Urinary bladder (tissue), 2 donors: ENCODE data around the gene RGN. TPM values are rescaled to one million over a fixed set of nuclear protein-coding genes. Genes with fewer than 3 reads are reported as not detected.

Source experiments
- polyA plus RNA-seq: library from polyadenylated mRNA; stranded (reverse); fragments of 200-250 nt; gene quantifications from one replicate; pipeline ENCODE4 v1.2.3, GENCODE V29; 2013
- small RNA-seq: library from RNA; depleted of rRNA; stranded (forward); fragments of <200 nt; gene quantifications from one replicate; pipeline ENCODE3, GENCODE V24; 2014
- total RNA-seq: library from RNA; depleted of rRNA; stranded (reverse); fragments of >200 nt; gene quantifications from one replicate; pipeline ENCODE4 v1.2.3, GENCODE V29; 2014
- donor health status: healthy.

The RGN gene
- total and polyA plus RNA-seq, 2 donors: 4.8 to 7.2 TPM

Small RNA genes within 50 kb of the gene (small RNA-seq; reads per million reads assigned to genes)
- gene RNU12-2P: 0.30 reads per million, percentile 9 among the genes with 10 or more reads in this experiment
- not detected for gene RNU6-1189P

Other genes with a start within 250 kb of the RGN start
- 32.9 TPM for gene RP2, start 241.4 kb upstream of the RGN start, total RNA-seq
- gene RP2, start 241.4 kb upstream of the RGN start, polyA plus RNA-seq: 7.5 TPM
- gene JADE3, start 166.0 kb upstream of the RGN start, total RNA-seq: 9.0 TPM
- gene JADE3, start 166.0 kb upstream of the RGN start, polyA plus RNA-seq: 5.8 TPM
- 47.5 TPM for gene NDUFB11, start 66.3 kb downstream of the RGN start, total RNA-seq
- gene NDUFB11, start 66.3 kb downstream of the RGN start, polyA plus RNA-seq: 73.6 TPM
- 22.4 TPM for gene RBM10, start 66.8 kb downstream of the RGN start, total RNA-seq
- 34.7 TPM for gene RBM10, start 66.8 kb downstream of the RGN start, polyA plus RNA-seq
- 61.0 TPM for gene UBA1, start 115.4 kb downstream of the RGN start, total RNA-seq
- 119 TPM for gene UBA1, start 115.4 kb downstream of the RGN start, polyA plus RNA-seq
- 49.1 TPM for gene CDK16, start 140.2 kb downstream of the RGN start, total RNA-seq
- gene CDK16, start 140.2 kb downstream of the RGN start, polyA plus RNA-seq: 56.8 TPM
- gene USP11, start 154.6 kb downstream of the RGN start, total RNA-seq: 52.5 TPM
- gene USP11, start 154.6 kb downstream of the RGN start, polyA plus RNA-seq: 45.6 TPM